HepG2 (cell line): Measurements from ENCODE around the gene LPAR1. TPM values are rescaled to one million over a fixed set of nuclear protein-coding genes. Genes with fewer than 3 reads are reported as not detected.

ENCODE experiments used
- ATAC-seq: fragments of 200-7000 bp; cut with Tn5 transposase; 3 replicates; pipeline ENCODE4 v1.9.1; 2020; ENCODE audit warnings: mild to moderate bottlenecking, moderate library complexity
- BruUV-seq: library from RNA; stranded (reverse); fragments of 400-500 nt; replicated peaks from 2 replicates; lab custom pipeline; 2021; lab: Mats Ljungman, UMichigan
- CTCF ChIA-PET: fragments of 300-600 bp; formaldehyde crosslinking; extraction: SDS; loops from one replicate; lab custom pipeline; 2021; ENCODE audit warnings: low total read pairs, inconsistent platforms, low intra/inter-chr PET ratio; lab: Yijun Ruan, JAX
- POLR2A ChIA-PET: fragments of 350-600 bp; sonication (Branson Sonifier 250); formaldehyde crosslinking; loops from one replicate; lab custom pipeline; 2020; ENCODE audit warnings: antibody characterized with exemption, inconsistent platforms; lab: Yijun Ruan, JAX
- DNase-seq: peaks from one replicate; pipeline ENCODE4 v3.0.0-alpha.2; 2015; ENCODE audit warnings: low spot score
- FAIRE-seq: peaks from 3 replicates; lab custom pipeline; 2011; peaks lifted over from hg19 to GRCh38; lab: Jason Lieb, UNC
- H2AFZ ChIP-seq: one replicate; pipeline ENCODE4 v1.6.1; 2011; ENCODE audit warnings: low read length, inconsistent platforms
- H3K27ac ChIP-seq: fragments of 300-600 bp; 3 replicates; pipeline ENCODE4 v1.8.0; 2011; ENCODE audit warnings: mixed run types, mild to moderate bottlenecking, mixed read lengths, low read length, inconsistent platforms; ENCODE audit not compliant: insufficient read depth; ENCODE audit errors: extremely low read length
- H3K27me3 ChIP-seq, 2 experiments: fragments of 200-600 bp in 1 of 2; 2 replicates in 1 of 2; 3 replicates in 1 of 2; pipeline versions ENCODE4 v1.6.0 to v1.8.0; 2011; ENCODE audit warnings: low read length in 2 of 2, mild to moderate bottlenecking in 2 of 2, moderate library complexity in 2 of 2, inconsistent platforms in 1 of 2; ENCODE audit not compliant: insufficient read depth in 2 of 2, control insufficient read depth in 1 of 2
- H3K36me3 ChIP-seq, 2 experiments: fragments of 200-600 bp in 1 of 2; replicated peaks in 1 of 2; 2 replicates in 1 of 2; 3 replicates in 1 of 2; pipeline versions ENCODE4 v1.5.1 to v1.8.0; 2011; ENCODE audit warnings: low read length in 2 of 2, inconsistent platforms in 1 of 2; ENCODE audit not compliant: insufficient read depth in 2 of 2, control insufficient read depth in 1 of 2
- H3K4me1 ChIP-seq: 2 replicates; pipeline ENCODE4 v1.5.1; 2012; ENCODE audit warnings: low read length, inconsistent platforms; ENCODE audit not compliant: insufficient read depth
- H3K4me2 ChIP-seq: 2 replicates; pipeline ENCODE4 v1.6.0; 2011; ENCODE audit warnings: low read depth, low read length, inconsistent platforms
- H3K4me3 ChIP-seq, 3 experiments: fragments of 200-600 bp in 1 of 3; sonication (generic), shearing (Covaris generic) in 1 of 3; replicated peaks in 1 of 3; 2 replicates each; pipeline ENCODE4 v1.5.1; 2011 to 2016; ENCODE audit warnings: low read length in 3 of 3, inconsistent platforms in 2 of 3, low read depth in 2 of 3, mild to moderate bottlenecking in 2 of 3, control low read depth in 1 of 3, mixed read lengths in 1 of 3; ENCODE audit not compliant: insufficient read depth in 1 of 3
- H3K79me2 ChIP-seq: one replicate; pipeline ENCODE4 v1.6.1; 2011; ENCODE audit warnings: low read length, inconsistent platforms; ENCODE audit not compliant: insufficient read depth
- H3K9ac ChIP-seq: 2 replicates; pipeline ENCODE4 v1.6.0; 2011; ENCODE audit warnings: mild to moderate bottlenecking, low read depth, low read length, inconsistent platforms; ENCODE audit not compliant: insufficient read depth
- H3K9me3 ChIP-seq: 2 replicates; pipeline ENCODE4 v1.5.1; 2012; ENCODE audit warnings: mild to moderate bottlenecking, low read length
- H4K20me1 ChIP-seq: 2 replicates; pipeline ENCODE4 v1.6.0; 2011; ENCODE audit warnings: inconsistent platforms, mild to moderate bottlenecking, low read length, moderate library complexity; ENCODE audit not compliant: insufficient read depth
- JUN ChIP-seq: sonication (generic); formaldehyde crosslinking; IDR thresholded peaks from 2 replicates; pipeline ENCODE4 v1.4.0; 2020; ENCODE audit warnings: mild to moderate bottlenecking, missing genetic modification reagents
- KLF16 ChIP-seq, 2 experiments: sonication (generic) in 1 of 2; formaldehyde crosslinking in 1 of 2; IDR thresholded peaks; 2 replicates each; pipeline versions ENCODE4 v1.6.1 to v1.8.0; 2016 to 2023; ENCODE audit warnings: missing genetic modification reagents in 2 of 2, missing compliant biosample characterization in 1 of 2
- TIGD3 ChIP-seq: sonication (generic); formaldehyde crosslinking; IDR thresholded peaks from 2 replicates; pipeline ENCODE4 v1.5.1; 2020; ENCODE audit warnings: mild to moderate bottlenecking, missing genetic modification reagents, borderline replicate concordance
- ZNF354B ChIP-seq: sonication (generic); formaldehyde crosslinking; IDR thresholded peaks from 2 replicates; pipeline ENCODE4 v1.8.0; 2022; ENCODE audit warnings: mild to moderate bottlenecking, missing genetic modification reagents
- ZNF713 ChIP-seq: sonication (generic); formaldehyde crosslinking; IDR thresholded peaks from 2 replicates; pipeline ENCODE4 v1.4.0; 2020; ENCODE audit warnings: mild to moderate bottlenecking, missing genetic modification reagents
- ZNF737 ChIP-seq: sonication (generic); formaldehyde crosslinking; IDR thresholded peaks from 2 replicates; pipeline ENCODE4 v1.5.0; 2020; ENCODE audit warnings: missing genetic modification reagents, mild to moderate bottlenecking, borderline replicate concordance
- ZNF777 ChIP-seq: sonication (generic); formaldehyde crosslinking; IDR thresholded peaks from 2 replicates; pipeline ENCODE4 v1.4.0; 2020; ENCODE audit warnings: missing genetic modification reagents
- WGBS: methylation state at CpG from one replicate; pipeline ENCODE4 v1.1.6; 2017; ENCODE audit warnings: low lambda C conversion rate; 5-methylcytosine and 5-hydroxymethylcytosine counted together
- in situ Hi-C: cut with HindIII; loops from 2 replicates; pipeline ENCODE4 v1.10.0; 2017; ENCODE audit warnings: low pct_unique_long_range_greater_than_20kb; ENCODE audit not compliant: extremely low pct_ligation_motif_present
- intact Hi-C: fragments of 100-400 bp; cut with micrococcal nuclease; formaldehyde crosslinking; loops from one replicate; pipeline ENCODE4 v1.10.0; 2022; ENCODE audit not compliant: unreplicated experiment
- polyA plus RNA-seq, 8 experiments: library from polyadenylated mRNA; depleted of rRNA in 3 of 8; stranded (reverse) in 7 of 8; unstranded in 1 of 8; fragments of >200 nt; fragmentation: Illumina TruSeq in 4 of 8; extraction: Trizol in 4 of 8; gene quantifications; 2 replicates each; pipeline versions ENCODE4 v1.2.1 to v1.2.3, GENCODE V29; 2011 to 2016; ENCODE audit warnings: low read depth in 4 of 8, missing spikeins in 1 of 8, mixed read lengths in 1 of 8; ENCODE audit not compliant: insufficient read depth in 1 of 8
- total RNA-seq, 5 experiments: library from RNA; depleted of rRNA; stranded (reverse); fragments of >200 nt; fragmentation: Illumina TruSeq; extraction: Trizol; gene quantifications; 2 replicates each; pipeline ENCODE4 v1.2.3, GENCODE V29; 2016; ENCODE audit warnings: low read depth in 1 of 5

Gene LPAR1
- total and polyA plus RNA-seq, 2 of the 13 experiments (the other 11 are each of a cell fraction or from before 2014, with no cell fraction given) = not detected

GRCh38 chr9:110995420-110996340 lies 42.6 kb downstream of the LPAR1 start:
- Histone ChIP-seq H3K9me3 (no peaks in the 10 kb centered on the region), H3K36me3 (no peaks in the 10 kb centered on the region), H3K4me3 (no peak overlapping the region), H3K27ac (no peak overlapping the region), H3K79me2 (no peaks in the 10 kb centered on the region), H3K4me2 (no peak overlapping the region), H4K20me1 (no peaks in the 10 kb centered on the region), H3K27me3 (no peaks in the 10 kb centered on the region), H3K9ac (no peak overlapping the region), H2AFZ (no peak overlapping the region), H3K4me1 (no peaks in the 10 kb centered on the region)
- WGBS = 24% methylated on average over 6 of the region's 6 CpGs
- ChIA-PET POLR2A (no interaction called here), CTCF (no interaction called here)
- no peak for FAIRE-seq
- in situ Hi-C loops = no loop called here
- no peak for DNase-seq
- no peak for ATAC-seq
- BruUV-seq = no TSS peak
- intact Hi-C loops = no loop called here
- TF ChIP-seq ZNF777 (CRISPR knock-in tag) = no peak
- TF ChIP-seq JUN (CRISPR knock-in tag) = no peak
- no peak for TF ChIP-seq ZNF737 (CRISPR knock-in tag)
- TF ChIP-seq KLF16 (CRISPR knock-in tag; IDR thresholded peaks at IDR 0.05) = no peak
- no peak for TF ChIP-seq TIGD3 (CRISPR knock-in tag)
- TF ChIP-seq ZNF713 = no peak
- TF ChIP-seq ZNF354B (CRISPR knock-in tag) = no peak
